Stimulated activated CD8-positive, alpha-beta memory T cell treated with anti-CD3 and anti-CD28 coated beads, Interleukin-12 subunit alpha, Interleukin-12 subunit beta, amount 100 ng/mL, for 1 hour (primary cell): Measurements from ENCODE around the gene PARD3.

Experiments
- DNase-seq: peaks from one replicate; pipeline ENCODE4 v3.0.0-alpha.2; 2020; ENCODE audit warnings: low read depth

PARD3 gene

GRCh38 chr10:34207343-34207742 is 607.8 kb downstream of the PARD3 start:
- DNase-seq: no peak

GRCh38 chr10:34206935-34207268 is 608.2 kb downstream of the PARD3 start:
- no peak for DNase-seq

- no peak for DNase-seq
These were observed 608.8 kb downstream of the PARD3 start for GRCh38 chr10:34206078-34206934.

GRCh38 chr10:34205452-34205851 is 609.6 kb downstream of the PARD3 start:
- DNase-seq: no peak

- DNase-seq: no peak
These were observed 611.0 kb downstream of the PARD3 start for GRCh38 chr10:34203966-34204630.

GRCh38 chr10:34200355-34200901 is 614.7 kb downstream of the PARD3 start:
- no peak for DNase-seq

- DNase-seq: no peak
These were observed 616.1 kb downstream of the PARD3 start for GRCh38 chr10:34198953-34199352.

GRCh38 chr10:34196058-34196433 is 619.0 kb downstream of the PARD3 start:
- no peak for DNase-seq

GRCh38 chr10:34195364-34196057 is 619.6 kb downstream of the PARD3 start:
- no peak for DNase-seq

- DNase-seq: no peak
These were observed 621.0 kb downstream of the PARD3 start for GRCh38 chr10:34193931-34194626.

GRCh38 chr10:34192646-34193045 is 622.5 kb downstream of the PARD3 start:
- no peak for DNase-seq

- no peak for DNase-seq
These were observed 623.7 kb downstream of the PARD3 start for GRCh38 chr10:34191406-34191805.

- no peak for DNase-seq
These were observed 624.5 kb downstream of the PARD3 start for GRCh38 chr10:34190580-34190979.

GRCh38 chr10:34189830-34190229 is 625.3 kb downstream of the PARD3 start:
- DNase-seq: no peak

- DNase-seq: no peak
These were observed 626.9 kb downstream of the PARD3 start for GRCh38 chr10:34188221-34188620.

- no peak for DNase-seq
These were observed 627.9 kb downstream of the PARD3 start for GRCh38 chr10:34187201-34187600.

- no peak for DNase-seq
These were observed 628.4 kb downstream of the PARD3 start for GRCh38 chr10:34186745-34187144.

- DNase-seq: no peak
These were observed 629.1 kb downstream of the PARD3 start for GRCh38 chr10:34185998-34186397.

- no peak for DNase-seq
These were observed 630.1 kb downstream of the PARD3 start for GRCh38 chr10:34184939-34185386.

GRCh38 chr10:34184397-34184796 is 630.7 kb downstream of the PARD3 start:
- no peak for DNase-seq

GRCh38 chr10:34183016-34183796 is 631.9 kb downstream of the PARD3 start:
- no peak for DNase-seq
